H9 (cell line): Measurements from ENCODE around the gene DSCAM. TPM values are rescaled to one million over a fixed set of nuclear protein-coding genes. Genes with fewer than 3 reads are reported as not detected.

Experiments
- DNase-seq: peaks from one replicate; pipeline ENCODE4 v3.0.0-alpha.2; 2017
- H2AFZ ChIP-seq: one replicate; pipeline ENCODE4 v1.6.1; 2013; ENCODE audit warnings: mild to moderate bottlenecking, low read length, control low read depth, moderate library complexity
- H2AK5ac ChIP-seq: 2 replicates; pipeline ENCODE4 v1.6.1; 2013; ENCODE audit warnings: low read length, control low read depth, mixed read lengths; ENCODE audit not compliant: insufficient read length
- H2BK120ac ChIP-seq: one replicate; pipeline ENCODE4 v1.6.1; 2013; ENCODE audit warnings: low read depth, mild to moderate bottlenecking, low read length, control low read depth, inconsistent platforms; ENCODE audit not compliant: poor library complexity, severe bottlenecking
- H2BK12ac ChIP-seq: 2 replicates; pipeline ENCODE4 v1.6.1; 2013; ENCODE audit warnings: low read length, control low read depth, mixed read lengths, low read depth; ENCODE audit not compliant: insufficient read length
- H2BK15ac ChIP-seq: 2 replicates; pipeline ENCODE4 v1.6.1; 2013; ENCODE audit warnings: low read depth, low read length, control low read depth
- H2BK20ac ChIP-seq: one replicate; pipeline ENCODE4 v1.6.1; 2013; ENCODE audit warnings: low read depth, mild to moderate bottlenecking, low read length, control low read depth, inconsistent platforms; ENCODE audit not compliant: poor library complexity, severe bottlenecking
- H2BK5ac ChIP-seq: 2 replicates; pipeline ENCODE4 v1.6.1; 2013; ENCODE audit warnings: low read length, control low read depth, mixed read lengths; ENCODE audit not compliant: insufficient read length
- H3K14ac ChIP-seq: 2 replicates; pipeline ENCODE4 v1.6.1; 2013; ENCODE audit warnings: low read length, control low read depth; ENCODE audit not compliant: insufficient read depth
- H3K18ac ChIP-seq: 2 replicates; pipeline ENCODE4 v1.6.1; 2013; ENCODE audit warnings: low read depth, mild to moderate bottlenecking, mixed read lengths, low read length, control low read depth; ENCODE audit not compliant: insufficient read length
- H3K23ac ChIP-seq: 2 replicates; pipeline ENCODE4 v1.6.1; 2013; ENCODE audit warnings: low read length, control low read depth, mixed read lengths, low read depth; ENCODE audit not compliant: insufficient read length
- H3K23me2 ChIP-seq: 2 replicates; pipeline ENCODE4 v1.6.1; 2013; ENCODE audit warnings: low read depth, mild to moderate bottlenecking, mixed read lengths, low read length, control low read depth; ENCODE audit not compliant: insufficient read length, poor library complexity, severe bottlenecking
- H3K27ac ChIP-seq: 2 replicates; pipeline ENCODE4 v1.5.1; 2013; ENCODE audit warnings: low read length, control low read depth, mixed read lengths, low read depth; ENCODE audit not compliant: insufficient read length
- H3K27me3 ChIP-seq: 2 replicates; pipeline ENCODE4 v1.6.1; 2013; ENCODE audit warnings: low read length, control low read depth, inconsistent platforms; ENCODE audit not compliant: insufficient read depth
- H3K4ac ChIP-seq: 2 replicates; pipeline ENCODE4 v1.6.1; 2013; ENCODE audit warnings: low read depth, mild to moderate bottlenecking, control low read depth, inconsistent platforms, low read length, moderate library complexity
- H3K4me1 ChIP-seq: 2 replicates; pipeline ENCODE4 v1.6.1; 2013; ENCODE audit warnings: low read length, control low read depth, inconsistent platforms; ENCODE audit not compliant: insufficient read depth
- H3K4me2 ChIP-seq: 2 replicates; pipeline ENCODE4 v1.6.1; 2013; ENCODE audit warnings: low read length, control low read depth, mixed read lengths; ENCODE audit not compliant: insufficient read length, insufficient read depth
- H3K56ac ChIP-seq: 2 replicates; pipeline ENCODE4 v1.6.1; 2013; ENCODE audit warnings: low read depth, mild to moderate bottlenecking, mixed read lengths, low read length, control low read depth; ENCODE audit not compliant: insufficient read length
- H3K79me1 ChIP-seq: 2 replicates; pipeline ENCODE4 v1.6.1; 2013; ENCODE audit warnings: low read depth, mild to moderate bottlenecking, moderate library complexity, low read length, control low read depth, inconsistent platforms; ENCODE audit not compliant: insufficient read depth, poor library complexity, severe bottlenecking
- H3K79me2 ChIP-seq: 2 replicates; pipeline ENCODE4 v1.6.1; 2013; ENCODE audit warnings: low read length, control low read depth, inconsistent platforms; ENCODE audit not compliant: insufficient read depth
- H3K9ac ChIP-seq: 2 replicates; pipeline ENCODE4 v1.6.1; 2013; ENCODE audit warnings: low read length, control low read depth, mixed read lengths; ENCODE audit not compliant: insufficient read length; ENCODE audit errors: extremely low read depth
- H3K9me3 ChIP-seq: one replicate; pipeline ENCODE4 v1.6.1; 2013; ENCODE audit warnings: low read depth, low read length, inconsistent platforms; ENCODE audit not compliant: control insufficient read depth
- H3T11ph ChIP-seq: one replicate; pipeline ENCODE4 v1.6.1; 2013; ENCODE audit warnings: mild to moderate bottlenecking, low read length, control low read depth, inconsistent platforms
- H4K20me1 ChIP-seq: one replicate; pipeline ENCODE4 v1.6.1; 2013; ENCODE audit not compliant: control insufficient read depth, insufficient read length, insufficient read depth
- H4K5ac ChIP-seq: 2 replicates; pipeline ENCODE4 v1.6.1; 2013; ENCODE audit warnings: low read depth, mild to moderate bottlenecking, mixed read lengths, low read length, control low read depth; ENCODE audit not compliant: insufficient read length
- H4K8ac ChIP-seq: replicated peaks from 2 replicates; pipeline ENCODE4 v1.6.1; 2013; ENCODE audit warnings: low read length, control low read depth, mixed read lengths, low read depth; ENCODE audit not compliant: insufficient read length
- H4K91ac ChIP-seq: 2 replicates; pipeline ENCODE4 v1.6.1; 2013; ENCODE audit warnings: low read depth, mild to moderate bottlenecking, moderate library complexity, mixed read lengths, low read length, control low read depth; ENCODE audit not compliant: insufficient read length
- H3K27ac Mint-ChIP-seq, 3 experiments: 2 replicates in 2 of 3; 3 replicates in 1 of 3; pipeline ENCODE4 v1.8.0; 2020 to 2021; ENCODE audit warnings: mixed read lengths in 3 of 3, mild to moderate bottlenecking in 1 of 3, moderate library complexity in 1 of 3
- H3K27me3 Mint-ChIP-seq: 2 replicates; pipeline ENCODE4 v1.8.0; 2021; ENCODE audit warnings: low read depth, mild to moderate bottlenecking, moderate library complexity, mixed read lengths
- H3K36me3 Mint-ChIP-seq, 3 experiments: 2 replicates in 2 of 3; 3 replicates in 1 of 3; pipeline ENCODE4 v1.8.0; 2020 to 2021; ENCODE audit warnings: low read depth in 3 of 3, mixed read lengths in 3 of 3; ENCODE audit not compliant: insufficient read depth in 1 of 3
- H3K4me1 Mint-ChIP-seq, 2 experiments: 2 replicates each; pipeline ENCODE4 v1.8.0; 2020; ENCODE audit warnings: mixed read lengths in 2 of 2
- H3K4me3 Mint-ChIP-seq, 2 experiments: 2 replicates in 1 of 2; 3 replicates in 1 of 2; pipeline ENCODE4 v1.8.0; 2020 to 2021; ENCODE audit warnings: mild to moderate bottlenecking in 2 of 2, mixed read lengths in 2 of 2, moderate library complexity in 1 of 2
- H3K9me3 Mint-ChIP-seq, 2 experiments: 2 replicates in 1 of 2; 3 replicates in 1 of 2; pipeline ENCODE4 v1.8.0; 2020; ENCODE audit warnings: mild to moderate bottlenecking in 2 of 2, mixed read lengths in 2 of 2, moderate library complexity in 1 of 2
- WGBS: extraction: QIAGEN DNeasy Blood & Tissue Kit; methylation state at CpG from one replicate; pipeline ENCODE4 v1.1.7; 2013; ENCODE audit warnings: missing lambda C conversion rate, low lambda C conversion rate, mixed read lengths; ENCODE audit not compliant: insufficient read length; ENCODE audit errors: extremely low coverage; 5-methylcytosine and 5-hydroxymethylcytosine counted together
- total RNA-seq: library from RNA; stranded (reverse); gene quantifications from 2 replicates; pipeline ENCODE4 v1.2.1, GENCODE V29; 2021
- TF ChIP-seq, protein P1 (sequence below): fragments of 200-600 bp; sonication (generic); conservative IDR thresholded peaks from 3 replicates; pipeline ENCODE4 v1.8.0; 2021; ENCODE audit warnings: antibody characterized with exemption, mild to moderate bottlenecking

The DSCAM gene
- total RNA-seq, 1 experiment from 2014 or later, result 0.17 TPM

DNA sequence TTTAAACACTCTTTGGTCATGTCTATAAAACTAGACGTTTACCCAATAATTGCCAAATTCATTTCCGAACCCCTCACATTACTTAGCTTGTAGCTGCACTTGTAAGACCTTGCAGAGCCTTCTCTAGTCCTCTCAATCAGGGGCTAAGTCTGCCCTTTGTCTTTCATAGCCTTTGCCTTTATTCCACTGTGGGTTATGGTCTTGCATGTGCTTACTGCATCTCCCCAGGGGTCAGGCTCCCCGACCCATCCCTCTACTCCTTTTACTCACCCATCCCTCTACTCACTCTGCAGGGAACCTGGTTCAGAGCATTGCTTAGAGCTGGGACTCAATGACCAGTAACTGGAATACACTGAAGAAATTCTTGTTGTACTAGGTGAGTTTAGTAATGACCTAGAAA is 744.3 kb downstream of the DSCAM start:
- TF ChIP-seq, protein P1, sequence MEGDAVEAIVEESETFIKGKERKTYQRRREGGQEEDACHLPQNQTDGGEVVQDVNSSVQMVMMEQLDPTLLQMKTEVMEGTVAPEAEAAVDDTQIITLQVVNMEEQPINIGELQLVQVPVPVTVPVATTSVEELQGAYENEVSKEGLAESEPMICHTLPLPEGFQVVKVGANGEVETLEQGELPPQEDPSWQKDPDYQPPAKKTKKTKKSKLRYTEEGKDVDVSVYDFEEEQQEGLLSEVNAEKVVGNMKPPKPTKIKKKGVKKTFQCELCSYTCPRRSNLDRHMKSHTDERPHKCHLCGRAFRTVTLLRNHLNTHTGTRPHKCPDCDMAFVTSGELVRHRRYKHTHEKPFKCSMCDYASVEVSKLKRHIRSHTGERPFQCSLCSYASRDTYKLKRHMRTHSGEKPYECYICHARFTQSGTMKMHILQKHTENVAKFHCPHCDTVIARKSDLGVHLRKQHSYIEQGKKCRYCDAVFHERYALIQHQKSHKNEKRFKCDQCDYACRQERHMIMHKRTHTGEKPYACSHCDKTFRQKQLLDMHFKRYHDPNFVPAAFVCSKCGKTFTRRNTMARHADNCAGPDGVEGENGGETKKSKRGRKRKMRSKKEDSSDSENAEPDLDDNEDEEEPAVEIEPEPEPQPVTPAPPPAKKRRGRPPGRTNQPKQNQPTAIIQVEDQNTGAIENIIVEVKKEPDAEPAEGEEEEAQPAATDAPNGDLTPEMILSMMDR, result no peak
- DNase-seq, result no peak
- no CpG with 5 or more reads among the region's 3 CpGs for WGBS
- Mint-ChIP-seq H3K4me3 (no peak overlapping the region), H3K9me3 (peaks cover 20 to 24% of the 10 kb centered on the region in 2 experiments), H3K27me3 (peaks cover 1% of the 10 kb centered on the region; the same call in 1 of the 2 replicates), H3K4me1 (peaks cover 7 to 8% of the 10 kb centered on the region in 2 experiments), H3K36me3 (peaks cover 6 to 9% (median 7%) of the 10 kb centered on the region in 3 experiments; a peak in 5 of 7 replicates), H3K27ac (no peak overlapping the region; a peak in 1 of 7 replicates)
- Histone ChIP-seq H3K4me1 (0 out of 2 replicates have a peak, but pooled peaks cover 3% of the 10 kb centered on the region), H3K4me2 (no peak overlapping the region), H3K14ac (no peak overlapping the region), H3K56ac (no peak overlapping the region), H3K79me2 (no peaks in the 10 kb centered on the region), H3K18ac (no peak overlapping the region), H2AK5ac (no peak overlapping the region), H4K20me1 (no peaks in the 10 kb centered on the region), H3K23ac (no peak overlapping the region), H2BK20ac (no peak overlapping the region), H3K79me1 (no peaks in the 10 kb centered on the region), H4K91ac (no peak overlapping the region), H2AFZ (no peak overlapping the region), H2BK15ac (no peak overlapping the region), H3K9ac (no peak overlapping the region), H3K27ac (no peak overlapping the region), H2BK5ac (no peak overlapping the region), H4K8ac (no peak overlapping the region), H3T11ph (no peak overlapping the region), H3K4ac (no peak overlapping the region), H2BK120ac (no peak overlapping the region), H3K27me3 (no peaks in the 10 kb centered on the region), H3K9me3 (no peaks in the 10 kb centered on the region), H4K5ac (no peak overlapping the region), H2BK12ac (no peak overlapping the region), H3K23me2 (no peaks in the 10 kb centered on the region)
